Measurements from ENCODE around the gene BMAL1. TPM values are rescaled to one million over a fixed set of nuclear protein-coding genes. Genes with fewer than 3 reads are reported as not detected.
A peak's percentile ranks its signal among the peaks of the same experiment; 100 is the strongest.

BMAL1 gene
- total RNA-seq, 1 experiment from 2014 or later, result 3.3 TPM

DNA sequence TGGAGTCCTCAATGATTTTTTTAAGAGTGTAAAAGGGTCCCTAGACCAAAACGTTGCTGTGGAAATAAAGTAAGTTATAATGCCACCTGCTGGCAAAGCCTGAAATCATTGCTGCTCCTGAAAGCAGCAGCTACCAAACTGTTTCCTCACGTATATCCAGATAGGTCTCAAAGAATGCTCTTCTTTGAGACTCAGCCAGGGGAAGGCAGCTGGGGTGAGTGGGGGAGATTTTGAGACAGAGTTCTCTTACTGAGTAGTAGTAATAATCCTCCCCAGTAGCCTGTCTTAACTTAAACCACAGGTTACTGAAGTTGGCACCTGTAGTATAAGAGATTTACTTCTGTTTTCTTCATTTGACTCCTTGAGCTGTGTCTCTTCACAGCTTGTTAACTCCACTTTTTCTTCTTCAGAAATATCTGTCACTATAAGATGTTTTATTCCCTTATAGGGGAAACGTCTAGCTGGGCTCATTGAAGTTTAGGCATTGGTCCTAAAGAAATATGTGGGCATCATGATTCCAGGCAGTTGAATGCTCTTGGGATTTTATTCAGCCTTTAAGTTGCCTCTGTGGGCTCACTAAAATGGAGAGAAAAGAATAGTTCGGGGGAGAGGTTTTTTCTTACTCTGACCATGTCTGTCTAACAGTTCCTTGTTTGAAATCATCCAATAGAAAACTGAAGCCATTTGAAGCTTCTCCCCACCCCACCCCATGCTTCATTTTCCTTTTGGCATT lies 107.5 kb downstream of the BMAL1 start:
- no peaks in the 10 kb centered on the region for H3K79me2 ChIP-seq (ENCODE audit: insufficient read depth, low read length)
- no peak overlapping the region for H2AFZ ChIP-seq (ENCODE audit: low read length)
- H3K18ac ChIP-seq (ENCODE audit: insufficient read length, low read depth, low read length), result no peak overlapping the region
- H2BK15ac ChIP-seq (ENCODE audit: low read depth, low read length), result no peak overlapping the region
- H3K36me3 Mint-ChIP-seq (ENCODE audit: insufficient read depth in 1 of 3, low read depth in 3 of 3), result peaks cover 0 to 12% (median 8%) of the 10 kb centered on the region in 3 experiments; a peak in 5 of 7 replicates
- H3K4me1 Mint-ChIP-seq, result no peaks in the 10 kb centered on the region
- H3K27ac Mint-ChIP-seq, result no peak overlapping the region
- H4K91ac ChIP-seq (ENCODE audit: insufficient read length, low read depth, low read length), result no peak overlapping the region
- no peaks in the 10 kb centered on the region for H3K23me2 ChIP-seq (ENCODE audit: insufficient read length, low read depth, low read length, poor library complexity, severe bottlenecking)
- no peak overlapping the region for H3K56ac ChIP-seq (ENCODE audit: insufficient read length, low read depth, low read length)
- H3K23ac ChIP-seq (ENCODE audit: insufficient read length, low read depth, low read length), result no peak overlapping the region
- H2BK5ac ChIP-seq (ENCODE audit: insufficient read length, low read length), result no peak overlapping the region
- no peaks in the 10 kb centered on the region for H3K27me3 ChIP-seq (ENCODE audit: insufficient read depth, low read length)
- no peaks in the 10 kb centered on the region for H3K9me3 Mint-ChIP-seq
- H2AK5ac ChIP-seq (ENCODE audit: insufficient read length, low read length), result no peak overlapping the region
- H3T11ph ChIP-seq (ENCODE audit: low read length), result no peak overlapping the region
- no CpG with 5 or more reads among the region's 4 CpGs for WGBS (ENCODE audit: extremely low coverage, insufficient read length, low lambda C conversion rate)
- no peaks in the 10 kb centered on the region for H3K79me1 ChIP-seq (ENCODE audit: insufficient read depth, low read depth, low read length, poor library complexity, severe bottlenecking)
- H3K4me3 Mint-ChIP-seq, result no peak overlapping the region
- H3K9me3 ChIP-seq (ENCODE audit: control insufficient read depth, low read depth, low read length), result no peaks in the 10 kb centered on the region
- no peaks in the 10 kb centered on the region for H3K27me3 Mint-ChIP-seq (ENCODE audit: low read depth)
- DNase-seq, result peak; percentile 54
- H2BK20ac ChIP-seq (ENCODE audit: low read depth, low read length, poor library complexity, severe bottlenecking), result no peak overlapping the region
- no peak overlapping the region for H3K4me2 ChIP-seq (ENCODE audit: insufficient read depth, insufficient read length, low read length)
- TF ChIP-seq, protein P1, sequence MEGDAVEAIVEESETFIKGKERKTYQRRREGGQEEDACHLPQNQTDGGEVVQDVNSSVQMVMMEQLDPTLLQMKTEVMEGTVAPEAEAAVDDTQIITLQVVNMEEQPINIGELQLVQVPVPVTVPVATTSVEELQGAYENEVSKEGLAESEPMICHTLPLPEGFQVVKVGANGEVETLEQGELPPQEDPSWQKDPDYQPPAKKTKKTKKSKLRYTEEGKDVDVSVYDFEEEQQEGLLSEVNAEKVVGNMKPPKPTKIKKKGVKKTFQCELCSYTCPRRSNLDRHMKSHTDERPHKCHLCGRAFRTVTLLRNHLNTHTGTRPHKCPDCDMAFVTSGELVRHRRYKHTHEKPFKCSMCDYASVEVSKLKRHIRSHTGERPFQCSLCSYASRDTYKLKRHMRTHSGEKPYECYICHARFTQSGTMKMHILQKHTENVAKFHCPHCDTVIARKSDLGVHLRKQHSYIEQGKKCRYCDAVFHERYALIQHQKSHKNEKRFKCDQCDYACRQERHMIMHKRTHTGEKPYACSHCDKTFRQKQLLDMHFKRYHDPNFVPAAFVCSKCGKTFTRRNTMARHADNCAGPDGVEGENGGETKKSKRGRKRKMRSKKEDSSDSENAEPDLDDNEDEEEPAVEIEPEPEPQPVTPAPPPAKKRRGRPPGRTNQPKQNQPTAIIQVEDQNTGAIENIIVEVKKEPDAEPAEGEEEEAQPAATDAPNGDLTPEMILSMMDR (conservative IDR thresholded peaks at IDR 0.05), result peak; percentile 79
- no peak overlapping the region for H4K5ac ChIP-seq (ENCODE audit: insufficient read length, low read depth, low read length)
- H2BK120ac ChIP-seq (ENCODE audit: low read depth, low read length, poor library complexity, severe bottlenecking), result no peak overlapping the region
- no peak overlapping the region for H3K27ac ChIP-seq (ENCODE audit: insufficient read length, low read depth, low read length)
- no peak overlapping the region for H4K8ac ChIP-seq (replicated peaks; ENCODE audit: insufficient read length, low read depth, low read length)
- no peak overlapping the region for H3K4ac ChIP-seq (ENCODE audit: low read depth, low read length)
- no peaks in the 10 kb centered on the region for H3K4me1 ChIP-seq (ENCODE audit: insufficient read depth, low read length)
- no peak overlapping the region for H3K14ac ChIP-seq (ENCODE audit: insufficient read depth, low read length)
- H4K20me1 ChIP-seq (ENCODE audit: control insufficient read depth, insufficient read depth, insufficient read length), result no peaks in the 10 kb centered on the region
- H3K9ac ChIP-seq (ENCODE audit: extremely low read depth, insufficient read length, low read length), result no peak overlapping the region
- no peak overlapping the region for H2BK12ac ChIP-seq (ENCODE audit: insufficient read length, low read depth, low read length)
